Measurements from ENCODE around the gene AKT3.
A peak's percentile ranks its signal among the peaks of the same experiment; 100 is the strongest.
"Not testable (repeated sequence)": the region's sequence is repeated elsewhere in the genome, so short reads cannot be mapped to it uniquely, and the experiment has no call there.

The AKT3 gene

GRCh38 chr1:243680860-243681259 lies 169.2 kb downstream of the AKT3 start:
- FAIRE-seq = no peak

DNA sequence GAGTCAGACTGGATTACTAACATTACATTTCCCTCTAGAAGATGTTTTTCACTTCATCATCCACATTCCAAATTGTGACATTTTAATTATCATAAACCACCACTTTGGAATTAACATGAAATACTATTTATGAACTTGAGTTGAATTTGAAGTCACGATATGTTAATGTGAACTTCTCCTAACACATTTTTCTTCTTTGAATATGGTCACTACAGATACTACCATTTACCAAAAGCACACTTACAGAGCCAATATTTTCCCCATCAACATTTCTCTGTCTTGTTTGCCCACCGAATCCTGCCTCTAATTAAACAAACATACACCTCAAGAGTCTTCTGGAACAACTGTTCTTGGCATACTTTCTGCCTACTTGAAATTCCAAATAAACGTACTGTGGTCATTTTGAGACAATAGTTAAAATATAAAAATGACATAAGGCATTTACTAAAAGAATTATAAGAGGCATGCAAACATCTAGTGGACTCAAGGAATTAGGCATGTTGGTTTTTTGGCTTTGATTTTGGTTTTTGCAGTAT lies 177.4 kb downstream of the AKT3 start:
- FAIRE-seq = no peak

DNA sequence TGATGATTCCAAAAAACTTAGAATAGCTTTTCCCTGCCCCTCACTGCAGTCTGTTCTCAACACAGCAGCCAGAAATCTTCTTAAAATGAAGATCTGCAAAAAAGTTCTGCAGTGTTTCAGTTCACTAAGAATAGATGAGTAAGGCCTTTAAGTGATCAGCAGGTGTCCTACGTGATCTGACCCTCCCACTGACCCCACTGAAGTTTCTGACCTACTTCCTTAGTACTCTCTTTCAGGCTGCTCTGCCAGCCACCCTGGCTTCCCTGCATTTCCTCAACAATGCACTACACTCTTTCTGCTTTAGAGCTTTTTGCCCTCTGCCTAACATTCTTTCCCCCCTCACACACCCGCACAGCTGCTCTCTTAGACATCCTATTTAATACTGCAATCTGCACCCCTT lies 182.5 kb downstream of the AKT3 start:
- no peak for FAIRE-seq

DNA sequence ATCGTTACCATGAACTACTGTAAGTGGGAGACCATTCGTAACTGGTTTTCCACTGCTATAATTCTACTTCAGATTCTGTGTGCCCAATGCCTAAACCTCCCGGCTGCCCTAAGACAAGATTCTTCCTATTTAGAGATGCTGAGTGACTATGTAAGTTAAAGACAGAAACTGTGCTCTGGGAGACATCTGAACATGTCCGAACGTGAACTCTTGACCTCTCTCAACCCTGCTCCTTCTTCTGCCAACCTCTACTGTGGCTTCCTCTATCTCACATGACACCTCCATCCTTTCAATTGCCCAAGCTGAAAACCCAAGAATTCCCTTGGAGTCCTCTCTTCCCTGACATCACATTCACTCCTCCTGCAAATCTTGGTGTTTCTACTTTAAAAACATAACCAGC lies 182.9 kb downstream of the AKT3 start:
- FAIRE-seq = no peak

- no peak for FAIRE-seq
Measured at GRCh38 chr1:243663651-243664050, 186.4 kb downstream of the AKT3 start.

DNA sequence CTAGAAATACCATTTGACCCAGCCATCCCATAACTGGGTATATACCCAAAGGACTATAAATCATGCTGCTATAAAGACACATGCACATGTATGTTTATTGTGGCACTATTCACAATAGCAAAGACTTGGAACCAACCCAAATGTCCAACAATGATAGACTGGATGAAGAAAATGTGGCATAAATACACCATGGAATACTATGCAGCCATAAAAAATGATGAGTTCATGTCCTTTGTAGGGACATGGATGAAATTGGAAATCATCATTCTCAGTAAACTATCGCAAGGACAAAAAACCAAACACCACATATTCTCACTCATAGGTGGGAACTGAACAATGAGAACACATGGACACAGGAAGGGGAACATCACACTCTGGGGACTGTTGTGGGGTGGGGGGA lies 187.9 kb downstream of the AKT3 start:
- FAIRE-seq = not testable (repeated sequence)

DNA sequence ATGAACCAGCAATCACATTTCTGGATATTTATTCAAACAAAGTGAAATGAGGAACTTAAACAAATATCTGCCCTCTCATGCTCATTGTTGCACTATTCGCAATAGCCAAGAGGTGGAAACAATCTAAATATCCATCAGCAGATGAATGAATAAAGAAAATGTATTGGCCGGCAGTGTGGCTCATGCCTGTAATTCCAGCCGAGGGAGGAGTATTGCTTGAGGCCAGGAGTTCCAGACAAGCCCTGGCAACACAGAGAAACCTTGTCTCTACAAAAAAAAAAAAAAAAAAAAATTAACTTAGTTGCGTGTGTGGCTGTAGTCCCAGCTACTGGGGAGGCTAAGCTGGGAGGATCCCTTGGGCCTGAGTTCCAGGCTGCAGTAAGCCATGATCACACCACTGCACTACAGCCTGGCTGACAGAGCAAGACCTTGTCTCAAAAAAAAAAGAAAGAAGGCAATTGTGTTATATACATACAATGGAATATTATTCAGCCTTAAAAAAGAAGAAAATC lies 191.4 kb downstream of the AKT3 start:
- FAIRE-seq = no peak

GRCh38 chr1:243657793-243658192 lies 192.2 kb downstream of the AKT3 start:
- FAIRE-seq = peak; percentile 21

- FAIRE-seq = not testable (repeated sequence)
Measured at GRCh38 chr1:243649530-243649929, 200.5 kb downstream of the AKT3 start.

DNA sequence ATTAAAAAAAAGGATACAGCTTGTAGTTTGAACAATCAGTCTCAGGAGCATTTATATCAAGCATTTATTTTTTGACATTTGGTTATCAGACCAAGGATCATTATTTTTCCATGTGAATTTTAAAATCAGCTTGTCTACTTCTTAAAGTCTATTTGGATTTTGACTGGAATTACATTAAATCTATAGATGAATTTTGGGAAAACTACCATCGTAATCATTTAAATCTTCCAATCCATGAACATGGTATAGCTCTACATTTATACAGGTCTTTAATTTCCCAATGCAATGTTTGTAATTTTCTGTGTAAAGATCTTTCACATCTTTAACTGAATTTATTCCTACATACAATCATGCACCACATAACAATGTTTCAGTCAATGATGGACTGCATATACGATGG lies 203.2 kb downstream of the AKT3 start:
- no peak for FAIRE-seq

- FAIRE-seq = no peak
Measured at GRCh38 chr1:243645281-243645680, 204.8 kb downstream of the AKT3 start.

- FAIRE-seq = no peak
Measured at GRCh38 chr1:243642936-243643335, 207.1 kb downstream of the AKT3 start.

DNA sequence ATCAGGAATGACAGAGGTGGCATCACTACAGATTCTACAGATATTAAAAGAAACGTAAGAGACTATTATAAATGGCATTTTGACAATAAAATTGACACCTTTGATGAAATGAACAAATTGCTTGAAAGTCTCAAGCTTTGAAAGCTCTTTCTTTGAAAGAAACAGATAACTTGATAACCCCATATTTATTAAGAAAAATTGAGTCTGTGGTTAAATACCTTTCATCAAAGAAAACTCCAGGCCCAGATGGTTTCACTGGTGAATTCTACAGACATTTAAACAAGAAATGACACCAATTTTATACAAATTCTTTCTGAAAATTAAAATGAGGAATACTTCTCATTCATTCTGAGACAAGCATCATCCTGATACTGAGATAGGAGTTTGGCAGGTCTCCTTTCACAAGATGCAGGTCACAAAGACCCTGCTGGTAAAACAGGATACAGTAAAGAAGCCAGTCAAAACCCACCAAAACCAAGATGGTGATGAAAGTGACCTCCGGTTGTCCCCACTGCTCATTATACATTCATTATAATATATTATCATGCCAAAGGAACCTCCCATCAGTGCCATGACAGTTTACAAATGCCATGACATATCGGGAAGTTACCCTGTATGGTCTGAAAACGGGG lies 210.9 kb downstream of the AKT3 start:
- FAIRE-seq = no peak

DNA sequence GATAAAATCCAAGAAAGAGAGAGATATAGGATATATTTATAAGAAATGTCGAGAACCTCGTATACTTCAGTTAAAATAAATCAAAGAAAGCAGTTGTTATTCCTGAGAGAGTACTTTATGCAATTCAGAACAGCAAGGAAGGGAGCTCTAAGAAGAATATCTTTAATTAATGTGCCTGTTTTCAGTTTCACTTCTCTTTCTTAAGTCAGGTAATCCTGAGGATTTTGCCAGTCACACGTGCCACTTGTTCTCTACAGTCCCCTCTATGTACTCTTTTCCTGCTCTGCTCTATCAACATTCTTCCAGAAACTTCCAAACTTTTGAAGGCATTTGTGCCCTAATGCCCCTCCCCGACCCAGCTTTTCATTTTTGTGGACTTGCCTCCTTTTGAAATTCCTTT lies 211.9 kb downstream of the AKT3 start:
- no peak for FAIRE-seq

DNA sequence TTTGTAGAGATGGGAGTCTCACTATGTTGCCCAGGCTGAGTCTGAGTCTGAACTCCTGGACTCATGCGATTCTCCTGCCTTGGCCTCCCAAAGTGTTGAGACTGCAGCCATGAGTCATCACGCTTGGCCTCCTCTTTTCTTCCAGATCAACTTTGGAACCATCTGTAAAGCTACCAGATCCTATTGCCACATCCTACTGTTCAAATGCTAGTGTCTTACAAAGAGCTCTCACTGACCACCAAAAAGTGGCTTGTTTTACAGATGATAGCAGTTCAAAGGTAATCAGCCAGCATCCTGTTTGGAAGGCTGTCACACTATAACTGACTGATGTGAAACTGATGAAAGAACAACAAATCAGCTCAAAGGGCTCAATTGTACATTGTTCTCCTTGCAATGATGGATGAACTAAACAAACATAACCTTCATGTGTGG lies 221.6 kb downstream of the AKT3 start:
- FAIRE-seq = no peak

- FAIRE-seq = no peak
Measured at GRCh38 chr1:243623841-243624240, 226.2 kb downstream of the AKT3 start.

GRCh38 chr1:243621973-243622372 lies 228.1 kb downstream of the AKT3 start:
- no peak for FAIRE-seq

DNA sequence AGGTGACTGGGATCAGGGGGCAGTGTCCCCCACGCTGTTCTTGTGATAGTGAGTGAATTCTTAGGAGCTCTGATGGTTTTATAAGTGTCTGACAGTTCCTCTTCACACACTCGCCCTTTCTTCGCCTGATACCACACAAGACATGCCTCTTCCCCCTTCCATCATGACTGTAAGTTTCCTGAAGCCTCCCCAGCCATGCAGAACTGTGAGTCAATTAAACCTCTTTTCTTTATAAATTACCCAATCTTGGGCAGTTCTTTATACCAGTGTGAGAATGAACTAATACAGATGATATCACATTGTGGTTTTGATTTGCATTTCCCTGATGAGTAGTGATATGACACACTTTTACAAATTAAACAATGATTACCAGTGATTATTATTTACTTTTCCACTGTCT lies 229.9 kb downstream of the AKT3 start:
- no peak for FAIRE-seq

DNA sequence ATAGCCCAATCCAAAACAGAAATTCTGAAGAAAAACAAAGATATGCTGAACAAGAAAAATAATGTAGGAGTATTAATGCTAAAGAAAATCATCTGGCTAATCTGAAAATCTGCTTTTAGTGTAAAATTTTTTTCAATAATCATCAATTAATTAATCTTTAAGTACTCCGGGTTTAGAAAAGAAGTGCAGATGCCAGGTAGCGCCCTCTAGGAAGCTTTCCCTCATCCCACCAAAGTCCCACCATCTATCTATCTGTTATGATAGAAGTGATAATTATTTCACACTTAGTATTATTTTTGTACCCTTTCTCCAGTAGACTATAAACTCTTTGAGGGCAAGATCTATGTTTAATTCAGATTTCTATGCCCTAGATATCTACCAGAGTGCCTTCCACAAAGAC lies 240.3 kb downstream of the AKT3 start:
- FAIRE-seq = no peak

DNA sequence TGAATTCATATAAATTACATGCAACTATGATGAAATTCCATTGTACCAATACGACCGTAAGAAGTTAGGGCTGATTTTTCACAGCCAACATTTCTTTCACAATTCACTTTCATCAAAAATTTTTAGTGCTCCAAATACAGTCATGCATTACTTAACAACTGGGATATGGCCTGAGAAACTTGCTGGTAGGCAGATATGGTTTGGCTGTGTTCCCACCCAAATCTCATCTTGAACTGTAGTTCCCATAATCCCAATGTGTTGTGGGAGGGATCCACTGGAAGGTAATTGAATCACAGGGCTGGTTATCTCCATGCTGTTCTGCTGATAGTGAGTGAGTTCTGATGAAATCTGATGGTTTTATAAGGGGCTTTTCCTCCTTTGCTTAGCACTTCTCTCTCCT lies 244.4 kb downstream of the AKT3 start:
- FAIRE-seq = no peak

DNA sequence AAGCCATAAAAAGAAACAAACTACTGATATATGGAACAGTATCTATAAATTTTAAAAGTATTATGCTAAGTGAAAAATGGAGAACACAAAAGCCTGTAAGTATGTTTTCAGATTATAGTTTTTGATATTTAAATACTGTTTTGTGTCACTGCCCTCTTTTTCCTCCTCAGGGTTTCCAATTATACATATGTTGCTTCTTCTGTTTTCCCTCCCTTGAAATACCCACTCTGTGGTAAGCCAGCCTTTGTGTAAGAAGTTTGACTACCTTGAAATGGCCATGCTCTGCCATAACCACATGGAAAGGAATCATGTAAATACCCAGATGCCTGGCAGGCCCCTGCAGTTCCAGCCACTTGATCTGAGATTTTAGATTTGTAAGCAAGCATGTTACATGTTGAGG lies 248.3 kb downstream of the AKT3 start:
- no peak for FAIRE-seq

GRCh38 chr1:243598433-243598832 lies 251.6 kb downstream of the AKT3 start:
- no peak for FAIRE-seq

DNA sequence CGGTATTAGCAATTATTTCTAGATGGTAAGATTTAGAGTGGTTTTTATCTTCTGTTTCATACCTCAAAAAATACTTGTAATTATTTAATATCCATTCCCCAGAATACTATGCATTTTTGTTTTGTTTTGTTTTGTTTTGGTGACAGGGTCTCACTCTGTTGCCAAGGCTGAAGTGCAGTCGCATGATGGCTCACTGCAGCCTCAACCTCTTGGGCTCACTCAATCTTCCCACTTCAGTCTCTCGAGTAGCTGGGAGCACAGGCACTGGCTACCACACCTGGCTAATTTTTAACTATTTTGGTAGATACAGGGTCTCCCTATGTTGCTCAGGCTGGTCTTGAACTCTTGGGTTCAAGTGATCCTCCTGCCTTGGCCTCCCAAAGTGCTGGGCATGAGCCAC lies 252.7 kb downstream of the AKT3 start:
- FAIRE-seq = no peak

DNA sequence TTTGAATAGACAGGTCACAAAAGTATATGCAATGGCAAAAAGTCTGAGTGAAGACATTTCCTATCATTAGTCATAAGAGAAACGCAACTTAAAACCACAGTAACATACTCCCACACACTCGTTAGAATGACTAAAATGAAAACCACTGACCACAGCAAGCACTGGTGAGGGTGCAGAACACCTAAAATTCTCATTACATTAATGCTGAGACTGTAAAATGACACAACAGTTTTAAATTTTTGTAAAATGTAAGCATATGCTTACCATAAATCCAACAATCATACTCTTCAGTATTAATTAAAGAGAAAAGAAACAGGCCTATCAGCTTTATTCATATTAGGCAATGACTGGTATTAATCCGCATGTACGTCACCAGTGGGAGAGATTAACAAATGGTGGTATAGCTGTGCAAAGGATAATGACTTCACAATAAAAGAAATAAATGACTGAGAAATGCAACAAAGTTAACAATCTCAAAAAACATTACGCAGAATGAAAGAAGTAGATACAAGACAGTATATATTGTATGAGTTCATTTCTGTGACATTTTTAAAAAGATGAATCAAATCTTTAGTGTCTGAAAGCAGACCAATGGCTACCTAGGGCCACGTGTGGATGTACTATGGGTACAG lies 253.5 kb downstream of the AKT3 start:
- FAIRE-seq = no peak
